Stimulated activated CD8-positive, alpha-beta memory T cell treated with anti-CD3 and anti-CD28 coated beads, Interleukin-7, amount 100 ng/mL, for 1 hour (primary cell): Measurements from ENCODE around the gene BCOR.

ENCODE experiments used
- DNase-seq, 2 donors: peaks; one replicate each; pipeline ENCODE4 v3.0.0-alpha.2; 2020; ENCODE audit warnings: low read depth in 2 of 2

The BCOR gene

GRCh38 chrX:40019541-40019940 is 78.2 kb downstream of the BCOR start:
- DNase-seq: no peak

- DNase-seq: no peak
Observed at GRCh38 chrX:40018041-40018440, 79.7 kb downstream of the BCOR start.

- no peak for DNase-seq
Observed at GRCh38 chrX:40016749-40017148, 81.0 kb downstream of the BCOR start.

GRCh38 chrX:40015693-40016092 is 82.1 kb downstream of the BCOR start:
- DNase-seq: no peak

GRCh38 chrX:40013266-40014195 is 84.2 kb downstream of the BCOR start:
- DNase-seq: no peak

GRCh38 chrX:40012868-40013265 is 84.9 kb downstream of the BCOR start:
- no peak for DNase-seq

GRCh38 chrX:40012039-40012867 is 85.5 kb downstream of the BCOR start:
- DNase-seq: no peak

- DNase-seq: no peak
Observed at GRCh38 chrX:40011322-40012038, 86.3 kb downstream of the BCOR start.

- DNase-seq: no peak
Observed at GRCh38 chrX:40010550-40011321, 87.0 kb downstream of the BCOR start.

GRCh38 chrX:40009890-40010289 is 87.9 kb downstream of the BCOR start:
- no peak for DNase-seq

- no peak for DNase-seq
Observed at GRCh38 chrX:40009462-40009851, 88.3 kb downstream of the BCOR start.

- DNase-seq: no peak
Observed at GRCh38 chrX:40008791-40009461, 88.8 kb downstream of the BCOR start.

GRCh38 chrX:40007756-40008705 is 89.7 kb downstream of the BCOR start:
- no peak for DNase-seq

GRCh38 chrX:40007131-40007755 is 90.5 kb downstream of the BCOR start:
- DNase-seq: no peak

- no peak for DNase-seq
Observed at GRCh38 chrX:40006106-40007017, 91.4 kb downstream of the BCOR start.

GRCh38 chrX:40005292-40006011 is 92.3 kb downstream of the BCOR start:
- no peak for DNase-seq

- DNase-seq: no peak
Observed at GRCh38 chrX:40004921-40005291, 92.9 kb downstream of the BCOR start.

- DNase-seq: no peak
Observed at GRCh38 chrX:40004246-40004535, 93.6 kb downstream of the BCOR start.
